ENCODE results near the gene DDX46.
"Not testable (repeated sequence)": the region's sequence is repeated elsewhere in the genome, so short reads cannot be mapped to it uniquely, and the experiment has no call there.

The DDX46 gene, protein sequence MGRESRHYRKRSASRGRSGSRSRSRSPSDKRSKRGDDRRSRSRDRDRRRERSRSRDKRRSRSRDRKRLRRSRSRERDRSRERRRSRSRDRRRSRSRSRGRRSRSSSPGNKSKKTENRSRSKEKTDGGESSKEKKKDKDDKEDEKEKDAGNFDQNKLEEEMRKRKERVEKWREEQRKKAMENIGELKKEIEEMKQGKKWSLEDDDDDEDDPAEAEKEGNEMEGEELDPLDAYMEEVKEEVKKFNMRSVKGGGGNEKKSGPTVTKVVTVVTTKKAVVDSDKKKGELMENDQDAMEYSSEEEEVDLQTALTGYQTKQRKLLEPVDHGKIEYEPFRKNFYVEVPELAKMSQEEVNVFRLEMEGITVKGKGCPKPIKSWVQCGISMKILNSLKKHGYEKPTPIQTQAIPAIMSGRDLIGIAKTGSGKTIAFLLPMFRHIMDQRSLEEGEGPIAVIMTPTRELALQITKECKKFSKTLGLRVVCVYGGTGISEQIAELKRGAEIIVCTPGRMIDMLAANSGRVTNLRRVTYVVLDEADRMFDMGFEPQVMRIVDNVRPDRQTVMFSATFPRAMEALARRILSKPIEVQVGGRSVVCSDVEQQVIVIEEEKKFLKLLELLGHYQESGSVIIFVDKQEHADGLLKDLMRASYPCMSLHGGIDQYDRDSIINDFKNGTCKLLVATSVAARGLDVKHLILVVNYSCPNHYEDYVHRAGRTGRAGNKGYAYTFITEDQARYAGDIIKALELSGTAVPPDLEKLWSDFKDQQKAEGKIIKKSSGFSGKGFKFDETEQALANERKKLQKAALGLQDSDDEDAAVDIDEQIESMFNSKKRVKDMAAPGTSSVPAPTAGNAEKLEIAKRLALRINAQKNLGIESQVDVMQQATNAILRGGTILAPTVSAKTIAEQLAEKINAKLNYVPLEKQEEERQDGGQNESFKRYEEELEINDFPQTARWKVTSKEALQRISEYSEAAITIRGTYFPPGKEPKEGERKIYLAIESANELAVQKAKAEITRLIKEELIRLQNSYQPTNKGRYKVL

DNA sequence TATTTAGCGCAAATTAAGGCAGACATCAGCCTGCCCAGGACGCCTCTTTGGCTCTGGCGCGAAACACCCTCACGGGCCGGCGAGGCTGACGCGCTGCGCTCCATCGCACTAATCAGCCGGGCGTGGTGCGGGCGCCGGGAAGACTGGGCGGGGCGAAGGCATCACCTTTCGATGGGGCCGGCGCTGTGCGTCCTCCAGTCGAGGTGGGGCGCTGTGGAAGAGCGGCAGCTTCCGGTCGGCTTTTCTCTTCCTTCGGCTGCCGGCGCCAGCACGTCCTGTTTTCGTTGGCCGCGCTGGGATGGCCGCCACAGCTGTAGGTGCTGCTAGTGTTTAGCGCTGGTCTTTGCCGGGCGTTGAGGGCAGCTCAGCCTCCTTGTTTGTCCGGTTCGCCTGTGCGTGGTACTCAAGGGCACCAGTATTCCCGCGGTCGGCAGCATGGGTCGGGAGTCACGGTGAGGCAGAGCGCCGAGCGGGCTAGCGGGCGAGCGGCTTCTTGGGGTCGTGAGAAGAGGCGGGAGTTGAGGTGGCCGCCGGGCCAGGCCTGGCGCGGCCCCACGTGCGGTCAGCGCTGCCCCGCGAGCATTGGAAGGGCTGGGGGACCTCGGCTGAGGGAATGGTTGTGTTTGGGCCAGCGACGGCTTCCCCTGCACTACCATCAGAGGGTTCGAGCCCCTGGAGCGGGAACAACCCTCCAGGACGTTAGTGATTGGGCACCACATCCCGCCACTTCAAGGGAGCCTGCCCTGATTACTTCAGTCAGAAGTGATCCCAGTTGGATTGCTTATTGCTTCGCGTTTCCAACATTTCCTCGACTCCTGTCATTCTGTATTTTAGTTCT is at the start of gene DDX46:
TSS of gene DDX46 (plus strand) at position 276 of the 838 bp plus-strand sequence. CDS start at position 436, 160 bp downstream.
- DNase-seq: peak; percentile 86

DNA sequence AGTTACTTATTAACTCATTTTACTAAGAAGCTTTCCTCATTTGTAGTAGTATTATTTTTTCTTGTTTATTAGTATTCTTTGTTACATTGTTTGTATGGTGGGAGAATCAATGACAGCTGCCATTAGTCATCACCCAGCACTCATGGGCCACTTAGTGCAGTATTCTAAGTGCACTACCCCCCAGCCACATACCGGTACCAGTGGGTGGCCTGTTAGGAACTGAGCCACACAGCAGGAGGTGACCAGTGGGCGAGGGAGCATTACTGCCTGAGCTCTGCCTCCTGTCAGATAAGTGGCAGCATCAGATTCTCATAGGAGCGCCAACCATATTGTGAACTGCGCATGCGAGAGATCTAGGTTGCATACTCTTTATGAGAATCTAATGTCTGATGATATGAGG is 44.5 kb upstream of the DDX46 start:
- DNase-seq: no peak

DNA sequence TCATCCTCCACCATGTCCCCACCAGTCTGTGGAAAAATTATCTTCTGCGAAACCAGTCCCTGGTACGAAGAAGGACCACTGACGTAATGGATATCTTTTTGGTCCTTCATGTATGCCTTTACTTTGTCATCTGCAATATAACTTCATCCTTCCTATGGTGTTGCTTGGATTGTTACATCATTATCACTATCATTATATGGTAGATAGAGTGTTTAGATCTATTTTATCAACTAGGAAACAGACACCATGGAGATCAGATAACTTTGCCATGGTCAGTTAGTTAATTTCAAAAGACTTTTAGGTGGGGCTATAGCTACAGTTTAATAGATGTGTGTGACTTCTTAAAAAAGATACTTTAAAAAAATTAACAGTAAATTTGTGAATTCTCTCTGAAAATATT is 44.0 kb upstream of the DDX46 start:
- no peak for DNase-seq

DNA sequence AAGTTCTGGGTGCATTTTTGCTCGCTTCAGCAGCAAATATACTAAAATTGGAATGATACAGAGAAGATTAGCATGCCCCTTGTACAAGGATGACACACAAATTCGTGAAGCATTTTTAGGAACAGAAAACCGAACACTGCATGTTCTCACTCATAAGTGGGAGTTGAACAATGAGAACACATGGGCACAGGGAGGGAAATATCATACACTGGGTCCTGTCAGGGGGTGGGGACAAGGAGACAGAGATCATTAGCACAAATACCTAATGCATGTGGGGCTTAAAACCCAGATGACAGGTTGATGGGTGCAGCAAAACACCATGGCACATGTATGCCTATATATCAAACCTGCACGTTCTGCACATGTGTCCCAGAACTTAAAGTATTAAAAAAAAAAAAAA is 43.1 kb upstream of the DDX46 start:
- not testable (repeated sequence) for DNase-seq

DNA sequence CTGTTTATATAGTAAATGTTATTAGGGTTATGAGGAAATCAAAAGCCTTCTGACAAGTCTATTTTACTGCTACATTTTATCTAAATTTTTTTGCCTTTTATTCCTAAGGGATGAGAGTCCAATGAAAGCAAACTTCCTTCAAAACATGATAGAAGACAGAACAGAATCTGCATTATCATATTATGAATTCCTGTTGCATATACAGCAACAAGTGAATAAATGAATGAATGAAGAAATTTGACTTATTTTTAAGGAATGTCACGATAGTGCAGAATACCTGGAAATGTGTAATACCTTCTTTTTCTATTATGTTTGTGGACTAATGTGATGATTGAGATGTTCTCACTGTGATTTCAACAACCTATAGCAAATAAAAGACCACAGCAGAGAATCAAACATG is 33.7 kb upstream of the DDX46 start:
- no peak for DNase-seq

DNA sequence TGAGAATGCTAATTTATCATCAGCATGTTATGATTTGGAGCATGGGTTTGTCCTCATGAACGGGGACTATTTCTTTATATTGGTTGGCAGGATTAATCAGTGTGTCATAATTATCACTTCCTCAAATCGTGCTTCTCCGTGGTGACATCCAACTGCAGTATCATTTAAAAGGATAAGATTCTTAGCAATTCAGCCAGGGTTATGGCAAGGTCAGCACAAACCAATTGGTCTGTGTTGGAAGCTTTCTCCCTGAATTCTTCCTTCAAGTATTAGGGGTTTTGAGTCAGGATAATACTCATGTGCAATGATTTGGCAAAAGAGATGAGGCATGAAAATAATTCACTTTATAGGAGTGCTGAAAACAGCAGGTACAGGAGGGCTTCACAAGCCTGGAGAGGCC is 25.8 kb upstream of the DDX46 start:
- DNase-seq: no peak

DNA sequence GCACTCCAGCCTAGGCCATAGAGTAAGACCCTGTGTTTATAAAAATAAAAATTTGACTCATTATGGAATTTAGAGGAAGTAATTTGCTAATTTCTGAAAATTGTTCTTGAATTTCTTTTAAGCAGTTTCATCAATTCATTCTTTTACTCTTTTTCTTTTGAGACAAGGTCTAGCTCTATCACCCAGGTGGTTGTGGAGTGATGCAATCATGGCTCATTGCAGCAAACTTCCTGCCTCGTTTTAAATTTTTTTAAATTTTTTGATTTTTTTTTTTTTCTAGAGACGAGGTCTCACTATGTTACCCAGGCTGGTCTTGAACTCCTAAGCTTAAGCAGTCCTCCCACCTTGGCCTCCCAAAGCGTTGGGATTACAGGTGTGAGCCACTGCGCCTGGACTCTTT is 23.3 kb upstream of the DDX46 start:
- no peak for DNase-seq

DNA sequence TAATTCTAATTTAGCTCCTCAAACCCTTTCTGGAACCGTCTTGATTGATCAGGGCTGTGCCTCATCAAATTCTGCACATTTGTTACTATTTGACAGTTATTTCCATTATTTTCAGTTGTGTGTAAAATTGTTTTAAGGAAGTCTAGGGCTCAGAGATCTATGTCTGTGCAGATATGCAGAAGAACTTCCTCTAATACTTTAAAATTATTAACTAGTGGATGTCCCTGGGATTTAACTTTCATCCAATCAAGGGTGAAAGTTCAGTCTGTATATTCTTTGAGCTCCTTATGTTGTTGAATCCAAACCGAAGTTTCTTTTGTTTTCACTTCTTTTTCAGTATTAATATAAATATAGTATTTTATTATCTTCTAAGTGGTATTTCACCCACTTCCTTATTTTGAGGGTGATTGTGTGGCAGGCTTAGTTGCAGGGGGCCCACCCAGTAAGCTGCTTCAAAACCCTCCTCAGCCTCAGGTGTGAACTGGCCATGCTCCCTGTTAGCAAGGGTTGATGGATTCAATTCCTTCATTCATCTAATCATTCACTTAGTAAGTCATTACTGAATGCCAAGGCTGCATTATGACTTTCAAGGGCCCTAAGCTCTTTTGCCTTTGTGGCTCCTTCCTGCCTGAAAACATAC is 22.3 kb upstream of the DDX46 start:
- no peak for DNase-seq

DNA sequence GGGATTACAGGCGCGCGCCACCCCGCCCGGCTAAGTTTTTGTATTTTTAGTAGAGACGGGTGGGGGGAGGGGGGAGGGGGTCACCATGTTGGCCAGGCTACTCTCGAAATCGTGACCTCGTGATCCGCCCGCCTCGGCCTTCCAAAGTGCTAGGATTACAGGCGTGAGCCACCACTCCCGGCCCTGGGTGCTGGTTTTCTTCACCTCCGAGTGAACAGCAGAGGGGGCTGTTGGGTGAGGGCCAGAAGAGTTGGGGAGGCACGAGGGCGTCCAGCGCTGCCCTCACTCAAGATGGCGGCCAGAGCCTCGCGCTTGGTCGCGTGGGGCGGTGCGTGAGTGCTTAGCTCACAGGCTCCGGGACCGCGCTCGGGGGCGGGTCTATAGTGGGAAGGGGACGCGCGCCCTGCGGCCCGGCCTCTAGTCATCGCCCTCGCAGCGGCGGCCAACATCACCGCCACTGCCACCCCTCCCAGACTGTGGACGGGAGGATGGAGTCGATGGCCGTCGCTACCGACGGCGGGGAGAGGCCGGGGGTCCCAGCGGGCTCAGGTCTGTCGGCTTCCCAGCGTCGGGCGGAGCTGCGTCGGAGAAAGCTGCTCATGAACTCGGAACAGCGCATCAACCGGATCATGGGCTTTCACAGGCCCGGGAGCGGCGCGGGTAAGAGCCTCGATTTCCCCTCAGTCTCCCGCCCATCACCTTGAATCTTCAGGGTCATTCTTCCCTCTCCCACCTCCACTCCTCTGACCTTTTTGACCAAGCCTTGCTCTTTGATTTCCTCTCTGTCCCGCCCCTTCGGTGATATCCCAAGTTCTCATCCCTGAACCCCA is 20.2 kb upstream of the DDX46 start, which contains the start of gene CAMLG:
TSS of gene CAMLG (plus strand) at position 416 of the 830 bp plus-strand sequence. CDS start at position 489, 73 bp downstream.
- peak; percentile 96 for DNase-seq

DNA sequence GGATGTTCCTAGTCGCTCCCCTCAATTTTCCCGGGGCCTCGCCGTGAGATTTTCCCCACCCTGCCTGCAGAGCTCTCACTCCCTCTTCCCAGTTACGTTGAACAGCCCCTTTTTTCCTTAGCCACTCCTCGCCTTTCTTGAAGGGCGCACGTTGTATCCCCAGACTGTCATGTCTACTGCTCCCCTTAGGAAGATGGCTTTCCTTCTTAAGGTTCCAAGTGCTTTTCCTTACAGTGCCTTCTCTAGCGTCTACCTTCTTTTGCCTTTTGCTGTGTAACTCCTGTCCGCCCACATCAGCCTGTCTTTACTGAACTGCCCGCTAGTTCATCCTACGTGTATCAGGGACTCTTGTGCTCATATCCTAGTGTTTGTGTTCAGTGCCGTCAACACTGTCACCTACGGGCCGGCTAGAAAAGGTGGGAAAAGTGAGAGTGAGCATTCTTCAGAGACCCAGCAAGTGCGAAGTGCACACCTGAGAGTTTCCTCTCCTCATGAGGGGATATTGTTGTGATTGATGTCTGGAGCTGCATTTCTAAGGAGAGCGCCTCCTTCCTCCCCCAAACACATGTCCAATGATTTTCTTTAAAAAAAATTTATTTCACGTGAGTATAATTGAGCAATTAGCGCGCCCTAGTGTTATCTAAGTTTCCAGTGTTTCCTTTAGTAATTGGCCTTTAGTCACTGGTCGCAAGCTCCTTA is 19.5 kb upstream of the DDX46 start:
- no peak for DNase-seq

DNA sequence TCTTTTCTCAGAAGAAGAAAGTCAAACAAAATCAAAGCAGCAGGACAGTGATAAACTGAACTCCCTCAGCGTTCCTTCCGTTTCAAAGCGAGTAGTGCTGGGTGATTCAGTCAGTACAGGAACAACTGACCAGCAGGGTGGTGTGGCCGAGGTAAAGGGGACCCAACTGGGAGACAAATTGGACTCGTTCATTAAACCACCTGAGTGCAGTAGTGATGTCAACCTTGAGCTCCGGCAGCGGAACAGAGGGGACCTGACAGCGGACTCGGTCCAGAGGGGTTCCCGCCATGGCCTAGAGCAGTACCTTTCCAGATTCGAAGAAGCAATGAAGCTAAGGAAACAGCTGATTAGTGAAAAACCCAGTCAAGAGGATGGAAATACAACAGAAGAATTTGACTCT is 17.5 kb upstream of the DDX46 start:
- DNase-seq: no peak

DNA sequence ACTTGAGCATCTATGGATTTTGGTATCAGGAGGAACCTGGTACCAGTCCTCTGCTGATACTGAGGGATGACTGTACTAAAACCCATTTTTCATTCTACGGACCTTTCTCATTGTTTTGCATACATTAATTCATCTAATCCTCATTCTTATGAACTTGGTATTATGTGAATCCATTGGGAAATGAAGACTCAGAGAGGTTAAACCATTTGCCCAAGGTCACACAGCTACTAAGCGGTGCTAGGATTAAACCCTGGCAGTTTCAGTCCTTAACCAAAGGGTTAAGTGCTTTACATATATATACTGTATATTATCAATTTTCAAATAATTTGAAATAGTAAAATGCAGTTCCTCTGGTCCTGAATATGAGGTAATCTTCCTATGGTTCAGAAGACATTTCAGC is 16.4 kb upstream of the DDX46 start:
- no peak for DNase-seq

DNA sequence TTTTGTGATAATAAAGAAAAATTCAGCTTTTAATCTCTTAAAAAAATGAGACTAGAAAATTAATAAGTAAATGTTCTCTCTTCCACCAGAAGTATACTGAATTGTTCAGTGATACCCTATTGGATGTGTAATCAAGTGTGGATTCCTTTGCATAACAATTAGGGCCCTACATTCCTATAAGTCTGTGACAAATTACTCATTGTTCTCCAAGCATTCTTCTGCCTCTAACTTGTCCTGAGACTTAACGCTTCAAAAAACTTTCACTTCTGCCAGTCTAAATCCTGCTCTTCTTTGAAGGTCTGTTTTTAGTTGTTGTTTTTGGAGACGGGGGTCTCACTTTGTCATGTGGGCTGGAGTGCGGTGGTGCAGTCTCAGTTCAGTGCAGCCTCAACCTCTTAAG is 9.2 kb upstream of the DDX46 start:
- no peak for DNase-seq

DNA sequence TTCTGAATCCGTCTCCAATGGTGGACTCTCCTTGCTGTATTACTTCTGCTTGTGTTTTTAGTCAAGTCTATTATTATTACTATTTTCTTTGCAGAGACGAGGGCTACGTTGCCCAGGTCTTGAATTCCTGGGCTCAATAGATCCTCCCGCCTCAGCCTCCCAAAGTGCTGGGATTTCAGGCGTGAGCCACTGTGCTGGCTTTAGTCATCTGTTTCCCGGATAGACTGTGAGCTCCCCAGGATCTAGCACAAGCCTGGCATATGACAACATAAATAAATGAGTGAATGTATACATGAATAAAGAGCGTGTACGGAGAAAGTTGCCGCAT is 439 bp upstream of the DDX46 start:
- DNase-seq: no peak

DNA sequence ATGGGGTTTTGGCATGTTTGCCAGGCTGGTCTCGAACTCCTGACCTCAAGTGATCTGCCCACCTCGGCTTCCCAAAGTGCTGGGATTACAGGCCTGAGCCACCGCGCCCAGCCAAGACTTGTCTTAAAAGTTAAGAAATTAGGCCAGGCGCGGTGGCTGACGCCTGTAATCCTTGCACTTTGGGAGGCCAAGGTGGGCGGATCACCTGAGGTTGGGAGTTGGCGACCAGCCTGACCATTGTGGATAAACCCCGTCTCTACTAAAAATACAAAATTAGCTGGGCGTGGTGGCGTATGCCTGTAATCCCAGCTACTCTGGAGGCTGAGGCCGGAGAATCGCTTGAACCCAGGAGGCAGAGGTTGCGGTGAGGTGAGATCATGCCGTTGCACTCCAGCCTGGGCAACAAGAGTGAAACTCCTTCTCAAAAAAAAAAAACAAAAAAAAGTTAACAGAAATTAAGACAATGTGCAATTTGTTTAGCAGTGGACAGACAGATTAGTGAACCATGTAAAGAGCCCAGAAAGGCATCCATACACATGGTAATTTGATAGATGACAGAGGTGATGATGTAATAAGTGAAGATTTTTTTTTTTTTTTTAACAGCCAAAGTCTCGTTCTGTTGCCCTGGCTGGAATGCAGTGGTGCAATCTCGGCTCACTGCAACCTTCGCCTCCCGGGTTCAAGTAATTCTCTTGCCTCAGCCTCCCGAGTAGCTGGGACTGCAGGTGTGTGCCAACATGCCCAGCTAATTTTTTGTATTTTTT is 9.1 kb downstream of the DDX46 start:
- not testable (repeated sequence) for DNase-seq

DNA sequence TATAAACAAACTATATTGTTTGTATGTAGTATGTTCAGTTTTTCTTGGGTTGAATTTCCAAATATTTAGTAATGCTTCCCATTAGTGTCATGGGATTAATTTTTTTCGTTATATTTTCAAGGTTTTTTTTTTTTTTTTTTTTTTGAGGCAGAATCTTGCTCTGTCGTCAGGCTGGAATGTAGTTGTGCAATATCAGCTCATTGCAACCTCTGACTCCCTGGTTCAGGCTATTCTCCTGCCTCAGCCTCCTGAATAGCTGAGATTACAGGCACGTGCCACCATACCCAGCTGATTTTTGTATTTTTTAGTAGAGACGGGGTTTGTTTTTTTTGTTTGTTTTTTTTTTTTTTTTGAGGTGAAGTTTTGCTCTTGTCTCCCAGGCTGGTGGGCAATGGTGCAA is 10.6 kb downstream of the DDX46 start:
- DNase-seq: no peak

DNA sequence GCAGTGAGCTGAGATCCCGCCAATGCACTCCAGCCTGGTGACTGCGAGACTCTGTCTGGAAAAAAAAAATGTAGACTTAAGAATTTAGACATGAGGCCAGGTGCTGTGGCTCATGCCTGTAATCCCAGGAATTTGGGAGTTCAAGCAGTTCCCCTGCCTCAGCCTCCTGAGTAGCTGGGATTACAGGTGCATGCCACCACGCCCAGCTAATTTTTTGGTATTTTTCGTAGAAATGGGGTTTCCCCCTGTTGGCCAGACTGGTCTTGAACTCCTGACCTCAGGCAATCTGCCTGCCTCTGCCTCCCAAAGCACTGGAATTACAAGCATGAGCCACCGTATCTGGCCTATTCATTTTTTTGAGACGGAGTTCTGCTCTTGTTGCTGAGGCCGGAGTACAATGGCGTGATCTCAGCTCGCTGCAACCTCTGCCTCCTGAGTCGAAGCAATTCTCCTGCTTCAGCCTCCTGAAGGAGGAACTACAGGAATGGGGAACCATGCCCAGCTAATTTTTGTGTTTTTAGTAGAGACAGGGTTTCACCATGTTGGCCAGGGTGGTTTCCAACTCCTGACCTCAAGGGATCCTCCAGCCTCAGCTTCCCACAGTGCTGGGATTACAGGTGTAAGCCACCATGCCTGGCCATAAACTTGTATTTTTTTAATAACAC is 14.0 kb downstream of the DDX46 start:
- DNase-seq: no peak

DNA sequence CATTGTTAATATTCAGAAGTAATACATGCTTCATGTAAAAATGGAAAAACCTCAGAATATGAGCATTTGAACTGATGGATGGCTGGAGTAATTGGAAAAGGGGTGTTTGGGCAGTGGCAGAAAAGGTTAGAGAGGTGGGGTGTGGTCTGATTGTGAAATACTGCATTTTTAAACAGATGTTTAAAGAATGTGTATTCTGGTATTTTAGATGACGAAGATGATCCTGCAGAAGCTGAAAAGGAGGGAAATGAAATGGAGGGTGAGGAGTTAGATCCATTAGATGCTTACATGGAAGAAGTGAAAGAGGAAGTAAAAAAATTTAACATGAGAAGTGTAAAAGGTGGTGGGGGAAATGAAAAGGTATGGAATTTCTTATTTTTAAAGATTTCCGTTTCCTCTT is 18.8 kb downstream of the DDX46 start:
- DNase-seq: no peak

DNA sequence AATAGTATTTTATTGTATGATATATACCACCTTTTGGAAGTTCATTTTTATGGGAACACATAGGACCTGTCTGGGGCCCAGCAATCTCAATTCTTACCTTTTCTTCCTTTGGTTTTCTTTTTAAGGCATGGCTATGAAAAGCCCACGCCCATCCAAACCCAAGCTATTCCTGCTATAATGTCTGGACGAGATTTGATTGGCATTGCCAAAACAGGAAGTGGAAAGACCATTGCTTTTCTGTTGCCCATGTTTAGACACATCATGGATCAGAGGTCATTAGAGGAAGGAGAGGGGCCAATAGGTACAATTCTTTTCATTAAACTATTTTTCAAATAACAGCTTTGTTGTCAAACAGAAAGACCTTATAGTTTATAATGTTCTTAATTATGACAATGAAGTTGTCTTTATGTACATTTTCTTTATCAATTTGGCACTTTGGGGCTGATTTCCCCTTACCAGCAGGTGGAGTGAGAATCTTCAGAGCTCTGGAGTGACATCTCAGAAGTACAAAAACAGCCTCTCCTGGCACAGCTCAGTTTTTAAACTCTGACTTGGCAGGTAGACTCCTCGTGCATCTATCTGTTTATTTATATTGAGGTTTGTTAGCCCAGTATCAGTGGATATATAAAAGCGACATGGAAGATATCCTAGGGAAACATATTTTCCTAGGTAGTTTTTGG is 25.8 kb downstream of the DDX46 start:
- DNase-seq: no peak

Data from NCI-H1092 (cell line).